PFSK-1 (cell line): Measurements from ENCODE around the gene DMBT1.

Experiments used
- FOXP2 ChIP-seq: optimal IDR thresholded peaks from 2 replicates; pipeline ENCODE3; 2011; ENCODE audit warnings: borderline replicate concordance, control low read depth, inconsistent platforms; ENCODE audit not compliant: insufficient read depth; ENCODE audit errors: extremely low read length, extremely low read depth
- POLR2AphosphoS5 ChIP-seq: IDR thresholded peaks from 2 replicates; pipeline ENCODE4 v1.6.1; 2012; ENCODE audit warnings: low read depth, mild to moderate bottlenecking, control low read depth, low read length, moderate library complexity
- REST ChIP-seq, 2 experiments: IDR thresholded peaks; 2 replicates each; pipeline versions ENCODE4 v1.6.1 to v1.8.0; 2011 to 2012; ENCODE audit warnings: low read depth in 2 of 2, low read length in 2 of 2, control low read depth in 1 of 2, inconsistent platforms in 1 of 2, mild to moderate bottlenecking in 1 of 2, moderate library complexity in 1 of 2; ENCODE audit not compliant: insufficient read depth in 1 of 2
- SIN3A ChIP-seq: IDR thresholded peaks from 2 replicates; pipeline ENCODE4 v1.6.1; 2012; ENCODE audit warnings: mild to moderate bottlenecking, low read length, moderate library complexity, borderline replicate concordance; ENCODE audit not compliant: insufficient read depth
- TAF1 ChIP-seq: IDR thresholded peaks from 2 replicates; pipeline ENCODE4 v1.6.1; 2012; ENCODE audit warnings: low read length, control low read depth, borderline replicate concordance; ENCODE audit not compliant: insufficient read depth

DMBT1 gene

GRCh38 chr10:122647383-122647968 lies 86.9 kb downstream of the DMBT1 start:
- TF ChIP-seq POLR2AphosphoS5 (no peak), FOXP2 (no peak), SIN3A (no peak), TAF1 (no peak), REST (IDR thresholded peaks at IDR 0.05; ENCODE audit: insufficient read depth in 1 of 2, low read depth in 2 of 2, low read length in 2 of 2) (no peak)

GRCh38 chr10:122648599-122649428 lies 88.3 kb downstream of the DMBT1 start:
- TF ChIP-seq SIN3A = no peak
- no peak for TF ChIP-seq REST (IDR thresholded peaks at IDR 0.05; ENCODE audit: insufficient read depth in 1 of 2, low read depth in 2 of 2, low read length in 2 of 2)
- TF ChIP-seq TAF1 = no peak
- no peak for TF ChIP-seq FOXP2
- no peak for TF ChIP-seq POLR2AphosphoS5

GRCh38 chr10:122649903-122650302 lies 89.3 kb downstream of the DMBT1 start:
- no peak for TF ChIP-seq REST (IDR thresholded peaks at IDR 0.05; ENCODE audit: insufficient read depth in 1 of 2, low read depth in 2 of 2, low read length in 2 of 2)
- no peak for TF ChIP-seq SIN3A
- TF ChIP-seq POLR2AphosphoS5 = no peak
- TF ChIP-seq TAF1 = no peak
- no peak for TF ChIP-seq FOXP2

- no peak for TF ChIP-seq SIN3A
- no peak for TF ChIP-seq FOXP2
- no peak for TF ChIP-seq TAF1
- no peak for TF ChIP-seq POLR2AphosphoS5
- TF ChIP-seq REST (IDR thresholded peaks at IDR 0.05; ENCODE audit: insufficient read depth in 1 of 2, low read depth in 2 of 2, low read length in 2 of 2) = no peak
Observed at GRCh38 chr10:122650331-122650730, 89.8 kb downstream of the DMBT1 start.
